Bronchial epithelial cell (primary cell): Measurements from ENCODE around the gene BGN. TPM values are rescaled to one million over a fixed set of nuclear protein-coding genes. Genes with fewer than 3 reads are reported as not detected.

Experiments used
- DNase-seq: peaks from one replicate; pipeline ENCODE4 v3.0.0-alpha.2; 2010; ENCODE audit warnings: low read depth
- FAIRE-seq: peaks from 2 replicates; lab custom pipeline; 2011; peaks lifted over from hg19 to GRCh38; lab: Jason Lieb, UNC
- H3K27me3 ChIP-seq: 2 replicates; pipeline ENCODE4 v1.5.1; 2011; ENCODE audit warnings: low read length; ENCODE audit not compliant: control insufficient read depth, insufficient read depth
- H3K36me3 ChIP-seq: 2 replicates; pipeline ENCODE4 v1.5.1; 2011; ENCODE audit warnings: low read length; ENCODE audit not compliant: control insufficient read depth, insufficient read depth
- H3K4me3 ChIP-seq: 2 replicates; pipeline ENCODE4 v1.5.1; 2011; ENCODE audit warnings: mild to moderate bottlenecking, low read depth, low read length, control low read depth
- CTCF ChIP-seq: IDR thresholded peaks from 2 replicates; pipeline ENCODE4 v1.5.1; 2011; ENCODE audit warnings: mild to moderate bottlenecking, moderate library complexity, low read length, control low read depth, inconsistent platforms; ENCODE audit not compliant: insufficient read depth, severe bottlenecking
- total RNA-seq: library from RNA; depleted of rRNA; stranded (reverse); fragments of >200 nt; gene quantifications from 2 replicates; pipeline ENCODE4 v1.2.1, GENCODE V29; 2014

Gene BGN
- total RNA-seq, 1 donor from 2014 or later: 0.26 TPM

DNA sequence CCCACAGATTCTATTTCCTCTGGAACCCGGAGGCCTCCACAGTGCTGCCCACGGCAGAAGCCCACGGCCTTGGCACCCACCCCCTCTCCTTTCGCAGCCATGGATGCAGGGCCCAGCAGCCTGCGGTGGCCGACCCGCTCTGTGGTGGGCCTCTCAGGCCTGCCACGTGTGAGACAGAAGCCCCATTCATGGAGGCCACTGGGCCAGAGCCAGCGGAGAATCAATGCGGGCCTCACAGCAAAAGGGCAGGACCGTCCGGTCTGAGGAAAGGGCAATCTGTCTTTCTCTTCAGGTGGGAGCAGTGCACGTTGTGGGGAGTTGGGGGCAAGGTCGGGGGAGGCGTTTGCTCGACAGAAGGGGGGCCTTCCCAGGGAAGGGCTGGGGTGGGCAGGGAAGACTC, 16.0 kb upstream of the BGN start:
- FAIRE-seq: no peak
- no peak overlapping the region for H3K4me3 ChIP-seq
- DNase-seq: no peak
- H3K36me3 ChIP-seq: no peaks in the 10 kb centered on the region
- no peak for TF ChIP-seq CTCF
- H3K27me3 ChIP-seq: peaks cover 1% of the 10 kb centered on the region

DNA sequence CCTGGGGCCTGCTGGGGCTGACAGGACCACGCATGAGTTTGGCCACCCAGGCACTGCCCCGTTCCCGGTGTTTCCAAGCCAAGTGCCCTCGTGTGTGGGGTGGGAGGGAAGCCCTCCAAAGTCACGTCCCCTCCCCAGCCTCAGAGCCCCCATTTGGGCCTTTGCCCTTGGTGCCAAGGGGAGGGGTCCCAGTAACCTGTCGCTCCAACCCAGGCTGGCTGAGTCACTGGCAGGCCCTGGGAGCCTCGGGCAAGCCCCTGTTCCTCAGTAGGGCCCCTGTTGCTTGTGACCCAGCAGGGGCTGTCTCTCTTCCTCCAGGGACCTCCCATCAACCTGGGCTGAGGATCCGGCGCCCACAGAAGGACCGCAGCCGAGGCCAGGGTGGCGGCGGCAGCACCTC, 13.7 kb upstream of the BGN start:
- no peak overlapping the region for H3K4me3 ChIP-seq
- TF ChIP-seq CTCF: no peak
- no peak for FAIRE-seq
- DNase-seq: no peak
- H3K27me3 ChIP-seq: peaks cover under 1% of the 10 kb centered on the region
- H3K36me3 ChIP-seq: no peaks in the 10 kb centered on the region

- no peaks in the 10 kb centered on the region for H3K27me3 ChIP-seq
- no peak overlapping the region for H3K4me3 ChIP-seq
- no peaks in the 10 kb centered on the region for H3K36me3 ChIP-seq
- DNase-seq: no peak
- FAIRE-seq: no peak
- no peak for TF ChIP-seq CTCF
Measured at GRCh38 chrX:153482376-153483015, 12.3 kb upstream of the BGN start.

DNA sequence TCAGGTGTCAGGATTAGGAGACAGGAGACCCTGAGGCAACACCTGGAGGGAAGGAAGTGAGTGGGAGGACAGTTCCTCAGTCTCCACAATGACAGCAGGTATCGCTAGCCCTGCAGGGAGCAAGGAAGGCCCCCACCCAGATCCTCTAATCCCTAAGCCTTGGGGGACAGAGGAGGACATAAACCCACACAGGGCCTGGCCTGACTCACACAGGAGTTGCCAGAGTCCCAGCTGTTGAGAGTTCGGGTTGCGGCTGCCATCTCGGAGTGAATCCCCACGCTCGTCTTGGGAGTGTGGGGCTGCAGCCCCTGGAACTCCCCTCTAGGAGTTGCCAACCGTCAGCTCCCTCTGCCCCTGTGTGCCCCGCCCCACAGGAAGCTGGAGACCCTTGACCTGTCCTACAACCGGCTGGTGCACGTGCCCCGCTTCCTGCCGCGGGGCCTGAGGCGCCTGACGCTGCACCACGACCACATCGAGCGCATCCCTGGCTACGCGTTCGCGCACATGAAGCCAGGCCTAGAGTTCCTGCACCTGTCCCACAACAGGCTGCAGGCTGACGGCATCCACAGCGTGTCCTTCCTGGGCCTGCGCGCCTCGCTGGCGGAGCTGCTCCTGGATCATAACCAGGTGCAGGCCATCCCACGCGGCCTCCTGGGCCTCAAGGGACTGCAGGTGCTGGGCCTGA, 9.2 kb upstream of the BGN start:
- no peak for DNase-seq
- Histone ChIP-seq H3K36me3 (no peaks in the 10 kb centered on the region), H3K27me3 (no peaks in the 10 kb centered on the region), H3K4me3 (no peak overlapping the region)
- FAIRE-seq: no peak
- no peak for TF ChIP-seq CTCF

- DNase-seq: no peak
- no peak for FAIRE-seq
- Histone ChIP-seq H3K36me3 (no peaks in the 10 kb centered on the region), H3K27me3 (no peaks in the 10 kb centered on the region), H3K4me3 (no peak overlapping the region)
- TF ChIP-seq CTCF: no peak
Measured at GRCh38 chrX:153486171-153486570, 8.6 kb upstream of the BGN start.
